Left colon (tissue), 2 donors: ENCODE results near the gene ASIC3. TPM values are rescaled to one million over a fixed set of nuclear protein-coding genes. Genes with fewer than 3 reads are reported as not detected.
"Not testable (repeated sequence)": the region's sequence is repeated elsewhere in the genome, so short reads cannot be mapped to it uniquely, and the experiment has no call there.

ENCODE experiments used
- ATAC-seq: fragments of 200-7000 bp; cut with Tn5 transposase; one replicate; pipeline ENCODE4 v1.9.1; 2020; ENCODE audit warnings: mild to moderate bottlenecking, moderate library complexity
- DNase-seq, 2 donors: peaks; one replicate each; pipeline ENCODE4 v3.0.0-alpha.2; 2020
- intact Hi-C, 2 donors: fragments of 100-400 bp; cut with DNase I in 1 of 2; cut with micrococcal nuclease in 1 of 2; formaldehyde crosslinking; loops; one replicate each; pipeline versions ENCODE4 v1.11.2 to v1.14.0; 2022; cut with DNase I, micrococcal nuclease
- total RNA-seq, 2 donors: library from RNA; stranded (reverse); fragmentation: NEBNext Ultra II Directional; extraction: Animal tissue kit (Norgen Biotek cat#: 25700); gene quantifications; one replicate each; pipeline ENCODE4 v1.2.1, GENCODE V29; 2021
- donor health status: DM: no; HTN: no; CAD: no.
- donor health status: DM: yes; HTN: yes; CAD: no.

Gene ASIC3
- total RNA-seq, 2 donors from 2014 or later: 1.4 to 2.3 TPM

DNA sequence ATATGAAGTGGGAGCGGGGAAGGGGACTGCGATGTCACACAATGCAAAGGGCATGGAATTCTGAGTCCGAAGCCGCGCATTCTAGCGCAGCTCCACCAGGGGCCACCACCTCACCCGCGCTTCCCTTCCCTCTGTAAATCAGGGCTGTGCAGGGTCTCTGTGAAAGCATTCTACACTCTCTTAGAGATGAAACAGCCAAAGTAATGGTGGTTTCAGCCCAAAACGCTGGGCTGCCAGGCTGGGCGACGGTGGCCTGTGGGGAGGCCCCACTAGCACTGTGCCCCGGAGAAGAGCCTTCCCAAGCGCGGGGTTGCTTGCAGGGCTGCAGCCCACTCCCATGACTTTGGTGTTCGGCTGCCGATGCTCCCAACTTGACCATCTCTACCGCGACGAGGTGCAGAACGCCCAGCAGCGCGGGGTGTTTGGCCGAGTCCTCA, 35.4 kb upstream of the ASIC3 start:
- DNase-seq (no peak), ATAC-seq (no peak)
- intact Hi-C loops: no loop called here

DNA sequence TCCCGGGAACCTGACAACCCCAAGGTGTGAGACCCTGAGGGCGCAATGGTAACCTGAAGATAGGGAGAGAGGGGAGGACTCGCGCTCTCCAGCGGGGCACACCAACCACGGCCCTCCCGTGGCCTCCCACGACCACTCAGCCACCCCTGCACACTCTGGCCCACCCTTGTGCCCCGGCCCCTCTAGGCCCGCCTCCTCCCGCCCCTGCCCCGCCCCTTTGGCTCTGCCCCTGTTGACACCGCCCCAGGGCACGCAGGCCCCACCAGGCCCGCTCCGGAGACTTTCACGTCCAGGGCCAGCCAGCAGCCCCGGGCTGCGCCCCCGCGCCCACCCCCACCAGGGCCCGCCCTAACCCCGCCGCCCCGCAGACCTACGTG, 35.0 kb upstream of the ASIC3 start:
- intact Hi-C loops: no loop called here
- ATAC-seq (no peak), DNase-seq (no peak)

DNA sequence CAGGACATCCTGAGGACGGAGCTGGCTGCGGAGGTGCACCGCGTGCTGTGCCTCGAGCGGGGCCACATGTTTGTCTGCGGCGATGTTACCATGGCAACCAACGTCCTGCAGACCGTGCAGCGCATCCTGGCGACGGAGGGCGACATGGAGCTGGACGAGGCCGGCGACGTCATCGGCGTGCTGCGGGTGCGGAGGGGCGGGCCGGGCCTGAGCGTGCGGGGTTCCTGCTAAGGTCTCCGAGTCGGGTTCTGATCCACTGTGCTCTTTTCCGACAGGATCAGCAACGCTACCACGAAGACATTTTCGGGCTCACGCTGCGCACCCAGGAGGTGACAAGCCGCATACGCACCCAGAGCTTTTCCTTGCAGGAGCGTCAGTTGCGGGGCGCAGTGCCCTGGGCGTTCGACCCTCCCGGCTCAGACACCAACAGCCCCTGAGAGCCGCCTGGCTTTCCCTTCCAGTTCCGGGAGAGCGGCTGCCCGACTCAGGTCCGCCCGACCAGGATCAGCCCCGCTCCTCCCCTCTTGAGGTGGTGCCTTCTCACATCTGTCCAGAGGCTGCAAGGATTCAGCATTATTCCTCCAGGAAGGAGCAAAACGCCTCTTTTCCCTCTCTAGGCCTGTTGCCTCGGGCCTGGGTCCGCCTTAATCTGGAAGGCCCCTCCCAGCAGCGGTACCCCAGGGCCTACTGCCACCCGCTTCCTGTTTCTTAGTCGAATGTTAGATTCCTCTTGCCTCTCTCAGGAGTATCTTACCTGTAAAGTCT, 34.4 kb upstream of the ASIC3 start:
- ATAC-seq (peak; percentile 5), DNase-seq (peak; percentile 70 to 82)
- intact Hi-C loops: no loop called here

- no peak for ATAC-seq
- intact Hi-C loops: no loop called here
- no peak for DNase-seq
Measured at GRCh38 chr7:151014950-151015349, 33.4 kb upstream of the ASIC3 start.

- DNase-seq (no peak), ATAC-seq (no peak)
- intact Hi-C loops: no loop called here
Measured at GRCh38 chr7:151015967-151016366, 32.4 kb upstream of the ASIC3 start.

DNA sequence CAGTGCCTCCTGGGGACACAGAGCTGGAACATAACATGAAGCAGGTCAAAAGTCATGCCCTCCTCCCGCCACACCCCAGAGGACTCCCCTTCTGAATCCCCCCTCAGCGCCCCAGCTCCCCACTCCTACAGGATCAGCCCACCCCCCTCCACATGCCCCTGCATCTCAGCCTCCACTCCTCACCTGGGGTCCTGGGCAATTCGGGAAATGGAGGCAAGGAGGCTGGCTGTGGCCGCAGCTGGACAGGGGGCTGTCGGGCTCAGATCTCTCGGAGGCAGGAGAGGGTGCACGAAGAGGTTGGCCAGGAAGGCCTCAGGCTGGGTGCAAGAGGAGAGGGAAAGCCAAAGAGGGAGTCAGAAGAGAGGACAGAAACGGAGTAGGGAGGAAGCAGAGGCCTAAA, 31.8 kb upstream of the ASIC3 start:
- intact Hi-C loops: no loop called here
- ATAC-seq (no peak), DNase-seq (no peak)

GRCh38 chr7:151016942-151017341, 31.4 kb upstream of the ASIC3 start:
- intact Hi-C loops: no loop called here
- DNase-seq (no peak), ATAC-seq (no peak)

GRCh38 chr7:151017370-151017952, 30.9 kb upstream of the ASIC3 start:
- no peak for DNase-seq
- no peak for ATAC-seq
- intact Hi-C loops: no loop called here

DNA sequence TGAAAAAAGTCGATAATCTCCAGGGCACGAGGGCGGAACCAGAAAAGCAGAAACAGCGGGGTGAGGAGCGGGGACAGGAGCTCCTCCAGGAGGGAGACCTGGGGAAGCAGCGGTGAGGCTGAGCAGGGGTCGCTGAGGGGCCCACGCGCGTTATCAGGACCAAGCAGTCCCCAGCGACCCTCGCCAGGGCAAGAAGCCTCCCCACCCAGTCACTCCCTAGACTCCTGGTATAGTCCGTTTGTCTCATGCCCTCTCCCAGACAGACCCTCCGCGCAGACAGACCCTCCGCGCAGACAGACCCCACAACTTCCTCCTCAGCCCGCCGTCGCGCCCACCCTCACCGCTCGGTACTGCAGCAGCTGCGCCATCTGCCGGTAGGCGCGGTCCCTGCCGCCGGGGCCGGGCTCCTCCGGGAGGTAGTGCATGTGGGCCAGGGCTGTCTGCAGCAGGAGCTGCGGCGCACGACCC, 30.3 kb upstream of the ASIC3 start:
- ATAC-seq: peak; percentile 66
- DNase-seq: peak in 1 of 2 donors; percentile 83
- intact Hi-C loops: no loop called here

GRCh38 chr7:151018421-151019129, 29.8 kb upstream of the ASIC3 start:
- intact Hi-C loops: no loop called here
- DNase-seq (no peak), ATAC-seq (peak; percentile 19)

DNA sequence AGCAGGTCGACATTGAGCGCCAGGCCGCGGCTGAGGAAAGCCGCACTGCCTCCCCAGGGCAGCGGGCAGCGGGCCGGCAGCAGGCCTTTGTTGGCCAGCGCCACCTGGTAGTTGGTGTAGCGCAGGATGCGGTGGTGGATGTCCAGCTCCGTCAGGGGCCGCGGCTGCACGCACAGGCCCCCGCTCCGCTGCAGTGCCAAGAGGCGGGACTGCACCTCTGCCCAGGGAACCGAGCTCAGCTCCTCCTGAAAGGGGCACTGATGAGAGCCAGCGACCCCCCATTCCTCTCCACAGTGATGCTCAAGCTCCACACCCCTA, 29.2 kb upstream of the ASIC3 start:
- intact Hi-C loops: no loop called here
- ATAC-seq: peak; percentile 2
- no peak for DNase-seq

DNA sequence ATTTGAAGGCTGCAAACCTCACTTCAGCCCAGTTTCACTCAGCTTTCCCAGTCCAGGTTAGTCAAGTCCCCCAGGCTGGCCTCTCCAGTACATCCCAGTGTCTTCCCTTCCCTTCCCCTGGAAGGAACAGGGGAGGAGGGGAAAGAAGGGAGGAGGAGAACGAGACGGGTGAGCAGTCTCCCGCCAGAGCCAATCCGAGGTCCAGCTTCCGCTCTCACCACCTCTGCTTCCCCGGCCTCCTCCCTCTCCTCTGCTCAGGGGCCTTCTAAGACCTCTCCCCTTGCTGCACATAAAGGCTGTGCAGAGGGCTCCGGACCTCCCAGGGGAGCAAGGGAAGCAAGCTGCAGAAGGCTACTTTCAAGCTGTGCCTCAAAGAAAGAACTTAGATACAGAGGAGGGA, 28.1 kb upstream of the ASIC3 start:
- intact Hi-C loops: no loop called here
- DNase-seq (no peak), ATAC-seq (no peak)

DNA sequence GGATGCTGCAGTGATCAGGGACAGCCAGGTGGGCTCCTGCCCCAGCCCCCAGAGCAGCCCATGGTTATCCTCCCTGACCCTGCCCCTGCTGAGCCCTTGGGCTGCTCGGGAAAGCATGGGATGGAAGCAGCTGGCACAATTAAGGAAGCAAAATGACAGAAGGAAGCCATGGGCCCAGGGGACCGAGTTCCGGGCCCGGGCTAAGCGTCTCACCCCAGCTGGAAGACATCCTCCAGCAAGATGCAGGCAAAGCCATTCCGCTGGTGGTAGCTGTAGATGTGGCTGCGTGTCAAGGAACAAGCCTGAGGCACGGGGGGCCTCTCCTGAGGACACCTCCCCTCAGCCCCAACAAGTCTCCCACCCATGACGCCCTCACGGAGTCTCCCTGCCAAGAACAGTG, 25.1 kb upstream of the ASIC3 start:
- ATAC-seq: no peak
- intact Hi-C loops: no loop called here
- DNase-seq: no peak

- no peak for ATAC-seq
- no peak for DNase-seq
- intact Hi-C loops: no loop called here
Measured at GRCh38 chr7:151024435-151025056, 23.8 kb upstream of the ASIC3 start, which contains the start of gene ATG9B. TSS of gene ATG9B (minus strand) at chr7:151024494. CDS start at chr7:151024423, 71 bp downstream.

DNA sequence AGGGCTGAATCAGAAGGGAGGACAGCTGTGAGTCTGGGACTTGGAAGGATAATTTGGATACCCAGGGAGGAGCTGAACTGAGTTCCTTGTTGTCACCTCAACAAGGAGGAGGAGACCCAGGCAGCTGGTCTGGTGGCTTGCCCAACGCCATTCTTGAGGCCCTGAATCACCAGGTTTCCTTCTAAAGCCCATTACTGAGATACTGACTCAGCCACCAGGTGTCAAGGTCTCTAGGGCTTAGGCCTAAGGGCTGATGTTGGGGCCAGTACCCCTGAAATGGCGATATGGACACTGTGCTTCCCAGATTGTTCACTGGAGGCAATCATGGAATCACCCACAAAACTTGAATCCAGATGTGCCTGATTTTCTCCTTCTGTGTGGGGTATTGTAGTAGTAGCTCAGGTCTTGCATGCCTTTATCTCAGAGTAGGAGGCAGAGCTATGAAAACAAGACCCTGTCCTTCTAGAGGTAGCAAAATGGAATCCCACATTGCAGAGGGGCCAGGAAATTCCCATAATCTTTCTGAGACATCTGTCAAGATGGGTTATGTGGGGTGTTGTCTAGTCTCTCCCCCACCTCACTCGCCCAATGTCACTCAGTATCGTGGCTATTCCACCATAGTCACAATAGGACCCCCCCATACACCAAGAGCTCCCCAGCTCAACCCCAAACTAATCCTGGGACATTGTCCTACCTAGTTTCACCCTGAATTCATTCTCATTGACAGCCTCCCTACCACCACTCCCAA, 22.2 kb upstream of the ASIC3 start:
- ATAC-seq: no peak
- intact Hi-C loops: no loop called here

GRCh38 chr7:151026771-151027727, 21.3 kb upstream of the ASIC3 start:
- intact Hi-C loops, DNase-seq, ATAC-seq: not testable (repeated sequence)

More for the DNA sequence above, 22.2 kb upstream of the ASIC3 start:
- DNase-seq: no peak

GRCh38 chr7:151027728-151028130, 20.6 kb upstream of the ASIC3 start:
- intact Hi-C loops, DNase-seq, ATAC-seq: not testable (repeated sequence)
